SHP77 treated with DMSO at 0.1 percent for 48 hours (cell line): Measurements from ENCODE around the gene CDADC1.
A peak's percentile ranks its signal among the peaks of the same experiment; 100 is the strongest.

Experiments used
- DNase-seq: peaks from one replicate; lab custom pipeline; 2025; lab: John Stamatoyannopoulos, UW

Gene CDADC1

DNA sequence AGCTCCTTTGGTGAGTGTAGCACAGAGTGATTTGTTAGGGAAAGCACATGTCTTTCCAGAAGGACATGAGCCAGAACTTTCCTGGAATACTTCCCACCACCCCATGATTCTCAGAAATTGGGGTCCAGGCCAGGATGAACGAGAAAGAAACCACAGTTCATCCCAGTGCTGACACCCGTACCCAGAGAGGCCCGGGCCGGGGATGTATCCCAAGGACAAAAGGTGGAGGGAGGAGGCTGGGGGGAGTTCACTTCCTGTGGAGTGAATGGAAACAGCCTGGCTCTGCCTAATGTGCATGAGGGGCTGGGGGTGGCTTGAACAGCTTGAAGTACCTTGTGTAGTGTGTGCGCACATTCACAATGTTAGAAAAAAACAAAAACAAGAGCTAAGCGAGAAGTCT is 47.5 kb downstream of the CDADC1 start:
- no peak for DNase-seq

- DNase-seq, result no peak
These were observed 48.9 kb downstream of the CDADC1 start for GRCh38 chr13:49296659-49297058.

- DNase-seq, result no peak
These were observed 49.6 kb downstream of the CDADC1 start for GRCh38 chr13:49297338-49297737.

GRCh38 chr13:49298416-49298815 is 50.7 kb downstream of the CDADC1 start:
- no peak for DNase-seq

DNA sequence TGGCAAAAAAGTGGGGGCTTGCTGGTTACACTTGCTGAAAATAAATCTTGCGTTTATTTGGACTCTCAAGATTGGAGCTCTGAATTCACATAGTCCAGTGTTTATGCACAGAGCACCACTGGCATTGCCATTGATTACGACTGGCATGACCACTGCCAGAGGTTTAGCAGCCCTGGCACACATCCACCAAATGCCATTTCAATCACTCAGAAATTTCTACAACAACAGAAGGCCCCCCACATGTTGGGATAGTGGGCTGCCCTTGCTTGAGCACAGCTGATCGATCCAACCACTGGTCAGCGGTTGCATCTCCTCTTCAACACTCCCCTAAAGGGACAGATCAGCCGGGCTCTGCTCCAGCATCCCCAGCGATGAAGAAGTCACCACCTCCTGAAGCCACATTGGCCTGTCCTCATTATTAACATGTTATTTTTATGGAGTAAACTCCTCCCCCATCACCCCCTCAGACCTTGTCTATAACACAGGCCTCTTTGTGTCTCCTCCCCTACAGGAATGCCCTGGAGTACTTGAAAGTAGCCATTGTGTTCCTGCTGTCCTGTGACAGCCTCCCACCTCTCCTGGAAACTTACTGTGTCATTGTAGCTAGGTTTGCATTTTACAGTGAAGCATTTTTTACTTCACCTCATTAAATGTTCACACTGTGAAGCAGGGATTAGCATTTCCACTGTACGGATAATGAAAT is 51.3 kb downstream of the CDADC1 start:
- DNase-seq, result no peak

DNA sequence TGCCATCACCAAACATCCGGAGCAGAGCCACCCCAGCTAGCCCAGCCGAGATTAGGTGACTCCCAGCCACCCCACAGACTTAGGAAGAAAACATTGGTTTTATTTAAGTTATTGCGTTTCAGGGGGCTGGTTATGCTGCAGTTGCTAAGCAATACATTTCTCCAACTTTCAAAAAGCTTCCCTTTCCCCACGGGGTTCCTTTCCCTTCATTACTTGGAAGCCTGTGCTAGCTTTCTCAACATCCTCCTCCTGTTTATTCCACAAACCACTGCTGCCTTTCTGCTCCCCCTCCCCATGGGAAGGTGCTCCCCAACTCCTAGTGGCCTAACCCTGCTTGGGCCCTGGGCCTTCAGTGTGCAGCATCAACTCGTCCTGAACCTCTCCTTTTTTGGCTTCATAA is 52.6 kb downstream of the CDADC1 start:
- DNase-seq, result no peak

- peak; percentile 65 for DNase-seq
These were observed 53.2 kb downstream of the CDADC1 start for GRCh38 chr13:49300739-49301589.

DNA sequence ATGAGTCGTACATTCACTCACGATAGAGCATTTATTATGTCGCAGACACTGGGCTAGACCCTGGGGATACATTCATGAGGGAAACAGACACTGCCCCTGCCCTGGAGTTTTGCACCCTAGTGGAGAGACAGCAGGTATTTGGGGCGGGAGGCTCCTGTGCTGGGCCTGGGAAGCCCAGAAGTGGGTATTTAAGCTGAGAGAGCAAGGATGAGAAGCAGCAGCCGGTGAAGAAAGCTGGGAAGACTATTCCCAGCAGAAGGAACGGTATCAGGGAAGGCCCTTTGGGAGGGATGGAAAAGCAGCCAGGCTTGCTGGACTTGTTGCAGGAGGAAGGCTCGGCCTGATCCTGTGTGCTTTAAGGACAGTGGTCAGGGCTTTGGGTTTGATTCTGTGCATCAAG is 54.5 kb downstream of the CDADC1 start:
- no peak for DNase-seq

DNA sequence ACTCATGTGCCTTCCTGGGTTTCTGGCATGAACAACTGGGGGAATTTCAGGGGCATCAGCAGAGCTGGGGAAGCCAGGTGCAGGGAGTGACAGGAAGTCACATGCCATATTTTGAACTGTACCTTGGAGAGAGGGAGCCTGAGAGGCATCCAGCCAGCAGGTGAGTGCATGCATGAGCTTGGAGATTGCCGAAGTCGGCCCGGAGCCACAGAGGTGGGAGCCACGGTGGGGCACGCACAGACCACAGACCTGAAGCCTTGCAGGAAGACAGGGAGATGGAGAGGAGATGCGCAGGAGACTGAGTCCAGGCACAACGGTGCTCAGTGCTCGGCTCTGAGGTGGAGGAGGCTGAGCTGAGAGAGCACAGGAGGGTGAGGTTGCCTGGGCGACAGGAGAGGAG is 55.1 kb downstream of the CDADC1 start:
- no peak for DNase-seq

GRCh38 chr13:49303533-49304252 is 56.0 kb downstream of the CDADC1 start:
- no peak for DNase-seq

DNA sequence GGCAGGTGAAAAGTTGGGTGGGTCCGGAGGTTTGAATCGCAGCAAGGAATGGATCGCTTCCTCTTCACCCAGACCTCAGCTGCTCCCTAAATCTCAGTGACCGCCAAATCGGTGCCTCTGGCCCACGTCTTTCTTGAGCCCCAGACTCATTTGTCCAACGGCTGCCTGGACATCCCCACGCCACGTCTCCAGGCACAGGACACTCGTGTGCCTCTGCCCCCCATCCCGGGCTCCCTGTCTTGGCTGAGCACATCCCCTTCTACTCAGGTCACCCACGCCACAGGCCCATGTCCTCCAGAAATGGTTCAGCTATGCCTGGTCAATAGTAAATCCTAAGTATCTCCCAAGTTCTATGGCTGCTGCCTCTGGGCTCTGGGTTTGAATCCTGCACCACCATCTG is 56.6 kb downstream of the CDADC1 start:
- no peak for DNase-seq

DNA sequence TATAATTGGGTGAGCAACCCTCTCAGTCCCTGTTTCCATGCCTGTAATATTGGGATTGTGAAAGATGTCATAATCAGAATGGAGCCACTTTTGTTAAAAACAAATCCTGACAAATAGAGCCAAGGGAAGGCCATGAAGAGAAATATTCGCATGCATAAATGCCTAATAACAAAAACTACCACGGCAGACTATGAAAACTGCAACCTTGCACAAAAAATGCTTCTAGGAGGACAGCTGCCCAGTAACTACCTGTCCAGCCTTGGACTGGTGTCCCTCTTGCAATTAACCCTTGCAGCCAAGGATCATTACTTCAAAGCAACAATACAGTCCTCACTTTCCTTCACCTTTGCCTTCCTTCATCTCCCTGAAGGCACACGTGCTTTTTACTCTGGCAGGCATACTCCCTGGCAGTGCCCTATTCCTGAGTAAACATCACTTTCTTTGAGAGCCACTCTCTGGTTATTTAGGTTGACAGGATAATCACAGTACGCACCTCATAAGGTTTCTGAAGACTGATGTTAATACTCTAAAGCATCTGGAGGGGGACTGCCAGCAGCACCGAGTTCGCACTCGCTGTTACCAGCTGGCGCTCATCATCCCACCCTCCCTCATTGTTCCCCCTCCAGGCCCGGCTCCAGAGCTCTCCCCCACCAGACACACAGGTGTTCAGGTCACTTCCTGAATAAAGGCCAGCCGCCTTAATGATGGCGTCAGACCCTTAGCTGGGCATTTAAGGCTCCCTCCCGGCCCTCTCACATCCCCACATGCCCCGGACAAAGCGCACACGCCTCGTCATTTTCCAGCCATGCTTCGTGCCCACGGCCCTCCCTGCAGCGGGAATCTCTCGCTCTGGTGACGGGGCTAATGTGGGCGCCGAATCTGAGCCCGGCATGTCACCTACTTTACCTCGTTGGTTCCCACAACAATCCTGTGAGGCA is 57.3 kb downstream of the CDADC1 start:
- no peak for DNase-seq

DNA sequence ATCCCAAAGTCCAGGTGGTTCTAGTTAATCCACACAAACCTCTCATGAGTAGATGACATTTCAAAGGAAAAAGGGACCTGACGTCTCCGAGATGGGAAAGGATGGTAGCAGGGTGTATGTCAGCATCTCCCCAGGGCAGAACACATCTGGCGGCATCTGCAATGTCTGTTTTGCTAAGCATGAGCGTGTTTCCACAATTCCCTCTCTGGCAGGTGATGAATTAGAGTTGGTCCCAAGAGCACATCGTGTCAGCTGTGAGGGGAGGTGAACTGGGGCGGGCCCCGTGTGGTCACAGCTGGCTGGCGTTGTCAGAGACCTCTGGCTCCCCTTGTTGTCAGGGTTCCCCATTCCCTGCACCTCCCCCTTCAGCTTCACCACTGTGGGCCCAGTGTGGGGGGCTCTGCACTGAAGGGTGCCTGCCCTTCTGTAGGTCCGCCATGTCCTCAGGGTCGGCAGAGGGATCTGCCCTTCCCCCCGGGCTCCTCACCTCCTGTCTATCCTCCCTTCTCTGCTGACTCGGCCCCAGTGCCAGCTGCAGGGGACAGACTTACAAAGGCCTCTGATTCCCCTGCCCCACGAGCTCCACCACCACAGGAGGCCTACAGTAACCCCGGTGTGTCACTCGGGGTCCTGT is 58.2 kb downstream of the CDADC1 start:
- no peak for DNase-seq

DNA sequence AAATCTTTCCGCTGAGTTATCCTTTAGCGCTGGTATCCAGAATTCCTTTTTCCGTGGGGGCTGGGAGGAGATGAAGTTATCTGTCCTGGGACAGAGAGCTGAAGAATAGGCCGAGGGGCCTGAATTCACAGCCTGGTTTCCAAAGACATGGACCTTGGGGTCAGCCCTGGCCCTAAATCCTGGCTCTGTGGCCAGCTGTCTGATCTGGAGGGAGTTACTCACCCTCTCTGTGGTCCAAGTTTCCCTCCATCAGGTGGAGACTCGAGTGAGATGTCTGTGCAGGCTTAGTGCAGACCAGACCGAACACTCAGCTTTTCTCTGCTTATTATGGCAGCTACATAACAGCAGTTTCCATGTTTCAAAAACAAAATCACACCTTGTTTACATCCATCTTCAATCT is 59.6 kb downstream of the CDADC1 start:
- no peak for DNase-seq

GRCh38 chr13:49308097-49308875 is 60.6 kb downstream of the CDADC1 start:
- DNase-seq, result no peak

GRCh38 chr13:49308921-49309408 is 61.2 kb downstream of the CDADC1 start:
- DNase-seq, result peak; percentile 23

DNA sequence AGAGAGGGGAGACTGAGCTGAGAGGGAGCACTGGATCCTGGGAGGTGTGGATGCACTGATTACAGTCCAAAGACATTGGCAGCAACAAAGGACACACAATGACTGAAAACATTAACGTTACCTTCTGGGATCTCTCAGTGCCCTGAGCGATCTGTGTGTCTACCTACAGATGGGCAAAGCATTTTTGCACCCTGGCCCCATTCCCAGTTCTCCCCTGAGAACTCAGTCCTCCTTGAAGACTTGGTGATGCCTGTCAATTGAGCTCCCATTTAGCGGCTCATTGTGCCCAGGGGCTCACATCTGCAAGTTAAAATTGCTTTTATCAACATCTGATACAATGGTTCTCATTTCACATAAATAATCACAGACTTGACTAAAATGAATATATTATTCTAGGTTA is 62.5 kb downstream of the CDADC1 start:
- no peak for DNase-seq

DNA sequence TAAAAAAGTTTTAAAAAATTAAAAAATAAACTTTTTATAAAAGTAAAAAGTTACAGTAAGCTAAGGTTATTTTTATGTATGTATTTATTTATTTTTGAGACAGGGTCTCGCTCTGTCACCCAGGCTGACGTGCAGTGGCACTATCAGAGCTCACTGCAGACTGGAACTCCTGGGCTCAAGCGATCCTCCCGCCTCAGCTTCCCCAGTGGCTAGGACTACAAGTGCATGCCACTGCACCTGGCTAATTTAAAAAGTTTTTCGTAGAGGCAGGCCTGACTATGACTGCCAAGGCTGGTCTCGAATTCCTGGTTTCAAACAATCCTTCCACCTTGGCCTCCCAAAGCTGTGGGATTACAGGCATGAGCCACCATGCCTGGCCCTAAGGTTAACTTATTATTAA is 64.1 kb downstream of the CDADC1 start:
- no peak for DNase-seq

DNA sequence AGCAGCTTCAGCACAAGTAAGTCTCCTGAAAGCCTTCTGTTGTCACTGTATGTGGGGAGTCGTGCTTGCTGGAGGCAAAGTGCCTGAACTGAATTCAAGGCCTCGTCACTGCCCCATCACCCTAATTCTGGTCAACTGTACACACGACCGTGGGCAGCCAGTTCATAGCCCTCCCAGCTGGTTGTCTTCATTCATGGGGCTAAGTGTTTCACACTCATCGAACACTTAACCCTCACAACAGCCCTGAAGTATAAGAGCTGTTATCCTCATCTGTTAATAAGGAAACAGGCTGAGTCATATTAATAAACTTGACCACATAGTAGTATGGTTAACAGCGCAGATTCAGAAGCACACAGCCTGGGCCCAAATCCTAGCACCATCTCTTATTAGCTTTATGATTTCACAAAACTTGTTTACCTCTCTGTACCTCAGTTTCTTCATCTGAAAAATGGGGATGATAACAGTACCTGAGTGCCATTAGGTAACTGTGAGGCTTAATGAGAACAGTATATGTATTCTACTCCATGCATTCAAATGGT is 66.7 kb downstream of the CDADC1 start:
- DNase-seq, result no peak

- no peak for DNase-seq
These were observed 67.4 kb downstream of the CDADC1 start for GRCh38 chr13:49315036-49315565.
